Right lobe of liver (tissue), 6 donors: ENCODE measurements around the gene SIGMAR1. TPM values are rescaled to one million over a fixed set of nuclear protein-coding genes. Genes with fewer than 3 reads are reported as not detected.

Experiments
- ATAC-seq, 4 donors: fragments of 200-7000 bp; cut with Tn5 transposase; one replicate each; pipeline ENCODE4 v1.9.1; 2020; ENCODE audit warnings: mild to moderate bottlenecking in 4 of 4, moderate library complexity in 4 of 4
- DNase-seq, 3 donors: peaks; one replicate each; pipeline ENCODE4 v3.0.0-alpha.2; 2020
- H3K27ac ChIP-seq, 3 donors: fragments of 200-600 bp; one replicate each; pipeline ENCODE4 v1.8.0; 2022
- H3K27me3 ChIP-seq, 2 donors: fragments of 200-600 bp; one replicate each; pipeline ENCODE4 v1.8.0; 2022
- H3K36me3 ChIP-seq, 4 donors: fragments of 200-600 bp; sonication (generic) in 1 of 4; one replicate each; pipeline versions ENCODE4 v1.5.1 to v1.8.0; 2017 to 2022; ENCODE audit warnings: control low read depth in 1 of 4
- H3K4me1 ChIP-seq, 4 donors: fragments of 200-600 bp; sonication (generic) in 1 of 4; one replicate each; pipeline versions ENCODE4 v1.5.1 to v1.8.0; 2017 to 2022; ENCODE audit warnings: control low read depth in 1 of 4
- H3K4me3 ChIP-seq, 3 donors: fragments of 200-600 bp; one replicate each; pipeline ENCODE4 v1.8.0; 2022
- H3K9me3 ChIP-seq, 4 donors: fragments of 200-600 bp; sonication (generic) in 1 of 4; one replicate each; pipeline versions ENCODE4 v1.5.1 to v1.8.0; 2017 to 2022; ENCODE audit warnings: control low read depth in 1 of 4
- CTCF ChIP-seq, 4 donors: fragments of 200-600 bp in 3 of 4; fragments of 450-650 bp in 1 of 4; IDR thresholded peaks; one replicate each; pipeline versions ENCODE4 v1.5.1 to v1.8.0; 2016 to 2022; ENCODE audit warnings: antibody characterized with exemption in 4 of 4, mild to moderate bottlenecking in 2 of 4
- POLR2A ChIP-seq: fragments of 450-650 bp; IDR thresholded peaks from one replicate; pipeline ENCODE4 v1.6.1; 2017; ENCODE audit warnings: antibody characterized with exemption, mild to moderate bottlenecking
- WGBS: methylation state at CpG from one replicate; pipeline ENCODE4 v1.1.6; 2018; ENCODE audit warnings: low coverage, low lambda C conversion rate; ENCODE audit not compliant: insufficient coverage; ENCODE audit errors: missing lambda C conversion rate; 5-methylcytosine and 5-hydroxymethylcytosine counted together
- intact Hi-C, 2 donors: fragments of 100-400 bp; cut with DNase I; formaldehyde crosslinking; loops; one replicate each; pipeline versions ENCODE4 v1.11.2 to v1.14.1; 2022
- total RNA-seq, 6 experiments: library from RNA; depleted of rRNA in 2 of 6; stranded (reverse); fragments of >200 nt in 2 of 6; fragmentation: NEBNext Ultra II Directional in 3 of 6; extraction: Animal tissue kit (Norgen Biotek cat#: 25700) in 3 of 6; gene quantifications; one replicate each; pipeline versions ENCODE4 v1.1.0 to v1.2.4, GENCODE V29; 2016 to 2023
- donor health status: DM: no; HTN: yes; CAD: no.
- donor health status: DM: no; HTN: no; CAD: no.
- donor health status: DM: no; HTN: no; CAD: no.
- donor health status: DM: no; HTN: yes; CAD: no.
- donor health status: DM: no; HTN: yes; CAD: no.

The SIGMAR1 gene
- total RNA-seq, 6 experiments from 2014 or later: 69.3 to 237 (median 123) TPM

GRCh38 chr9:34636791-34637355 lies 714 bp downstream of the SIGMAR1 start:
- TF ChIP-seq CTCF (IDR thresholded peaks at IDR 0.05) (no peak), POLR2A (no peak)
- H3K4me1 ChIP-seq: peaks cover 0 to 42% (median 18%) of the 10 kb centered on the region in 4 donors
- peak in 1 of 3 donors; percentile 79 for DNase-seq
- H3K36me3 ChIP-seq: peaks cover 0 to 6% (median 0%) of the 10 kb centered on the region in 4 donors
- peak; percentile 11 to 45 (median 38) for ATAC-seq
- intact Hi-C loops: no loop called here
- H3K9me3 ChIP-seq: no peaks in the 10 kb centered on the region
- peak overlapping the region; percentile 50 to 91 (median 87) for H3K4me3 ChIP-seq
- no peaks in the 10 kb centered on the region for H3K27me3 ChIP-seq
- 1% methylated on average over 10 of the region's 23 CpGs for WGBS
- peak overlapping the region; percentile 36 to 79 (median 72) for H3K27ac ChIP-seq

GRCh38 chr9:34635556-34635955 lies 2.0 kb downstream of the SIGMAR1 start:
- ATAC-seq (no peak), DNase-seq (no peak)
- H3K4me3 ChIP-seq: no peak overlapping the region
- peaks cover 0 to 38% (median 12%) of the 10 kb centered on the region in 4 donors for H3K4me1 ChIP-seq
- TF ChIP-seq CTCF (IDR thresholded peaks at IDR 0.05): no peak
- TF ChIP-seq POLR2A: no peak
- peaks cover 0 to 6% (median 0%) of the 10 kb centered on the region in 4 donors for H3K36me3 ChIP-seq
- H3K27me3 ChIP-seq: no peaks in the 10 kb centered on the region
- intact Hi-C loops: no loop called here
- no peak overlapping the region for H3K27ac ChIP-seq
- 52% methylated on average over 7 of the region's 14 CpGs for WGBS
- no peaks in the 10 kb centered on the region for H3K9me3 ChIP-seq

DNA sequence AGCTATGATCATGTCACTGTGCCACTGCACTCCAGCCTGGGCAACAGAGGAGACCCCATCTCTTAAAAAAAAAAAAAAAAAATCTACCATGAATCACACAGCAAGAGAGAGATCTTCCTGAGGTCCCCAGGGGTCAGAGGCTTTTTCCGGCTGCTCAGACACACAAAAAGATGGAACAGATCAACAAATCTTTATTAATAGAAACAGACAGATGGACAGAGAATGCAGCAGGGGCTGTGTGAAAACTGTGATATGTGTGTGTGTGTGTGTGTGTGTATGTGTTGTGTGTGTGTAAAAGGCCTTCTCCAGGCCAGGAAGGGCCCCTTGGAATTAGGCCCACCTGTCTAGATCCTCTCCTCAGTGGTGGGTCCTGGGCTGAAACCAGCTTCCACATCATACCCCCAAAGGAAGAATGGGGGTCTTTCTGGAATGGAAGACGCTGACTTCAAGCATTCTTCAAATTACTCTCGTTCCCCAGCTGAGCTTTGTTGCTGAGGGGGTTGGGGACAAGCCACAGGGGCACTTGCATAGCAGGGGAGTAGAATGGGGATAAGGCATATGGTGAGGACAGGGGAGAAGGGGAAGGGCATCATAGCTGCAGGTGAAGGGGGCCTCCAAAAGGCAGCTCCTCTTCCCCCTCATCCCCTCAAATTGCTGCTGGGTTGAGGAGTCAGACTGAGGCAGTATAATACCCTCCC lies 2.9 kb downstream of the SIGMAR1 start:
- 60% methylated on average over 3 of the region's 3 CpGs for WGBS
- Histone ChIP-seq H3K36me3 (peaks cover 0 to 6% (median 0%) of the 10 kb centered on the region in 4 donors), H3K4me1 (peaks cover 0 to 44% (median 15%) of the 10 kb centered on the region in 4 donors), H3K4me3 (no peak overlapping the region), H3K9me3 (no peaks in the 10 kb centered on the region), H3K27me3 (no peaks in the 10 kb centered on the region), H3K27ac (no peak overlapping the region)
- ATAC-seq: no peak
- TF ChIP-seq CTCF (IDR thresholded peaks at IDR 0.05) (no peak), POLR2A (no peak)
- DNase-seq: no peak
- intact Hi-C loops: no loop called here

GRCh38 chr9:34633851-34634550 lies 3.6 kb downstream of the SIGMAR1 start:
- Histone ChIP-seq H3K9me3 (no peaks in the 10 kb centered on the region), H3K36me3 (peaks cover 0 to 6% (median 0%) of the 10 kb centered on the region in 4 donors), H3K4me1 (peaks cover 0 to 50% (median 15%) of the 10 kb centered on the region in 4 donors), H3K27me3 (no peaks in the 10 kb centered on the region), H3K4me3 (no peak overlapping the region), H3K27ac (no peak overlapping the region)
- intact Hi-C loops: no loop called here
- TF ChIP-seq CTCF (IDR thresholded peaks at IDR 0.05) (peak; percentile 79 to 90 (median 86)), POLR2A (no peak)
- ATAC-seq (peak; percentile 28 to 40 (median 33)), DNase-seq (peak; percentile 63 to 75 (median 74))
- 18% methylated on average over 3 of the region's 3 CpGs for WGBS
